Fibroblast of skin of back (primary cell): ENCODE measurements around the gene TARS1.
"Not testable (repeated sequence)": the region's sequence is repeated elsewhere in the genome, so short reads cannot be mapped to it uniquely, and the experiment has no call there.

Experiments
- DNase-seq: peaks from one replicate; pipeline ENCODE4 v3.0.0-alpha.2; 2013

The TARS1 gene

GRCh38 chr5:33488558-33489355 is 48.0 kb downstream of the TARS1 start:
- no peak for DNase-seq

GRCh38 chr5:33489481-33490067 is 48.8 kb downstream of the TARS1 start:
- DNase-seq, result no peak

- no peak for DNase-seq
Measured at GRCh38 chr5:33490071-33490665, 49.4 kb downstream of the TARS1 start.

- DNase-seq, result no peak
Measured at GRCh38 chr5:33491941-33492340, 51.2 kb downstream of the TARS1 start.

- no peak for DNase-seq
Measured at GRCh38 chr5:33494466-33494865, 53.7 kb downstream of the TARS1 start.

- DNase-seq, result no peak
Measured at GRCh38 chr5:33501260-33501659, 60.5 kb downstream of the TARS1 start.

GRCh38 chr5:33501899-33502298 is 61.1 kb downstream of the TARS1 start:
- no peak for DNase-seq

GRCh38 chr5:33504570-33504969 is 63.8 kb downstream of the TARS1 start:
- DNase-seq, result no peak

GRCh38 chr5:33507426-33507825 is 66.7 kb downstream of the TARS1 start:
- peak; percentile 32 for DNase-seq

- DNase-seq, result peak; percentile 53
Measured at GRCh38 chr5:33509036-33509435, 68.3 kb downstream of the TARS1 start.

GRCh38 chr5:33513462-33514185 is 72.9 kb downstream of the TARS1 start:
- peak; percentile 65 for DNase-seq

- DNase-seq, result not testable (repeated sequence)
Measured at GRCh38 chr5:33515366-33515765, 74.6 kb downstream of the TARS1 start.

- no peak for DNase-seq
Measured at GRCh38 chr5:33516421-33516820, 75.7 kb downstream of the TARS1 start.
